HCT116 (cell line): ENCODE results near the gene OR2AP1.

ENCODE experiments used
- CEBPB ChIP-seq: IDR thresholded peaks from 2 replicates; pipeline ENCODE4 v1.6.1; 2012; ENCODE audit warnings: low read depth
- EGR1 ChIP-seq: IDR thresholded peaks from 2 replicates; pipeline ENCODE4 v1.6.1; 2012; ENCODE audit warnings: low read depth
- ELF1 ChIP-seq: IDR thresholded peaks from 2 replicates; pipeline ENCODE4 v1.6.1; 2012; ENCODE audit warnings: low read depth, borderline replicate concordance
- EZH2 ChIP-seq: fragments of 200-600 bp; sonication (generic); IDR thresholded peaks from 2 replicates; pipeline ENCODE4 v1.6.1; 2017; ENCODE audit warnings: antibody characterized with exemption, mixed run types
- EZH2phosphoT487 ChIP-seq: fragments of 200-600 bp; IDR thresholded peaks from 2 replicates; pipeline ENCODE4 v1.6.1; 2018; ENCODE audit warnings: antibody characterized with exemption, borderline replicate concordance
- JUND ChIP-seq: IDR thresholded peaks from 2 replicates; pipeline ENCODE4 v1.6.1; 2012
- POLR2A ChIP-seq: IDR thresholded peaks from 2 replicates; pipeline ENCODE4 v1.7.0; 2011; ENCODE audit warnings: borderline replicate concordance; ENCODE audit not compliant: insufficient read depth, insufficient read length; ENCODE audit errors: extremely low read depth
- POLR2AphosphoS5 ChIP-seq: IDR thresholded peaks from 2 replicates; pipeline ENCODE4 v1.6.1; 2011; ENCODE audit warnings: mild to moderate bottlenecking, low read depth, low read length, moderate library complexity
- RAD21 ChIP-seq: IDR thresholded peaks from 2 replicates; pipeline ENCODE4 v1.6.1; 2012; ENCODE audit warnings: low read depth, mild to moderate bottlenecking
- YY1 ChIP-seq: IDR thresholded peaks from 2 replicates; pipeline ENCODE4 v1.6.1; 2011; ENCODE audit warnings: low read length, low read depth, moderate library complexity, mild to moderate bottlenecking; ENCODE audit not compliant: insufficient replicate concordance; ENCODE audit errors: extremely low read depth
- ZFX ChIP-seq: fragments of 450-650 bp; IDR thresholded peaks from 2 replicates; pipeline ENCODE4 v1.6.1; 2017
- ZNF274 ChIP-seq: fragments of 200-500 bp; sonication (Bioruptor generic); IDR thresholded peaks from 2 replicates; pipeline ENCODE4 v1.6.1; 2014; ENCODE audit warnings: mild to moderate bottlenecking, low read depth, low read length, inconsistent platforms
- TF ChIP-seq, protein P1 (sequence below), 3 experiments: fragments of 200-600 bp in 1 of 3; sonication (generic) in 1 of 3; IDR thresholded peaks in 2 of 3; conservative IDR thresholded peaks in 1 of 3; 2 replicates each; pipeline ENCODE4 v1.5.1; 2012 to 2017; ENCODE audit warnings: low read depth in 2 of 3, low read length in 2 of 3, antibody characterized with exemption in 1 of 3, borderline replicate concordance in 1 of 3, control low read depth in 1 of 3, mild to moderate bottlenecking in 1 of 3, mixed read lengths in 1 of 3, mixed run types in 1 of 3, moderate library complexity in 1 of 3; ENCODE audit not compliant: insufficient read depth in 1 of 3
- TF ChIP-seq, protein P2 (sequence below): IDR thresholded peaks from 2 replicates; pipeline ENCODE4 v1.6.1; 2012

GRCh38 chr12:55548756-55549155 lies 23.5 kb upstream of the OR2AP1 start:
- TF ChIP-seq, protein P1, sequence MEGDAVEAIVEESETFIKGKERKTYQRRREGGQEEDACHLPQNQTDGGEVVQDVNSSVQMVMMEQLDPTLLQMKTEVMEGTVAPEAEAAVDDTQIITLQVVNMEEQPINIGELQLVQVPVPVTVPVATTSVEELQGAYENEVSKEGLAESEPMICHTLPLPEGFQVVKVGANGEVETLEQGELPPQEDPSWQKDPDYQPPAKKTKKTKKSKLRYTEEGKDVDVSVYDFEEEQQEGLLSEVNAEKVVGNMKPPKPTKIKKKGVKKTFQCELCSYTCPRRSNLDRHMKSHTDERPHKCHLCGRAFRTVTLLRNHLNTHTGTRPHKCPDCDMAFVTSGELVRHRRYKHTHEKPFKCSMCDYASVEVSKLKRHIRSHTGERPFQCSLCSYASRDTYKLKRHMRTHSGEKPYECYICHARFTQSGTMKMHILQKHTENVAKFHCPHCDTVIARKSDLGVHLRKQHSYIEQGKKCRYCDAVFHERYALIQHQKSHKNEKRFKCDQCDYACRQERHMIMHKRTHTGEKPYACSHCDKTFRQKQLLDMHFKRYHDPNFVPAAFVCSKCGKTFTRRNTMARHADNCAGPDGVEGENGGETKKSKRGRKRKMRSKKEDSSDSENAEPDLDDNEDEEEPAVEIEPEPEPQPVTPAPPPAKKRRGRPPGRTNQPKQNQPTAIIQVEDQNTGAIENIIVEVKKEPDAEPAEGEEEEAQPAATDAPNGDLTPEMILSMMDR (IDR thresholded peaks at IDR 0.05 in 2 of 3, conservative IDR thresholded peaks at IDR 0.05 in 1 of 3; ENCODE audit: borderline replicate concordance in 1 of 3, insufficient read depth in 1 of 3, low read depth in 2 of 3, low read length in 2 of 3) = no peak
- TF ChIP-seq EZH2 = no peak
- TF ChIP-seq ELF1 = no peak
- no peak for TF ChIP-seq JUND
- TF ChIP-seq POLR2A = no peak
- TF ChIP-seq, protein P2, sequence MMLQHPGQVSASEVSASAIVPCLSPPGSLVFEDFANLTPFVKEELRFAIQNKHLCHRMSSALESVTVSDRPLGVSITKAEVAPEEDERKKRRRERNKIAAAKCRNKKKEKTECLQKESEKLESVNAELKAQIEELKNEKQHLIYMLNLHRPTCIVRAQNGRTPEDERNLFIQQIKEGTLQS = no peak
- TF ChIP-seq ZFX = no peak
- TF ChIP-seq EZH2phosphoT487 = no peak
- TF ChIP-seq YY1 = no peak
- TF ChIP-seq EGR1 = no peak
- TF ChIP-seq RAD21 = no peak
- TF ChIP-seq POLR2AphosphoS5 = no peak
- TF ChIP-seq ZNF274 = no peak
- no peak for TF ChIP-seq CEBPB
